Ishikawa (cell line): Measurements from ENCODE around the gene ACTRT2.

Source experiments
- CEBPB ChIP-seq: IDR thresholded peaks from 2 replicates; pipeline ENCODE4 v1.6.1; 2012
- CREB1 ChIP-seq: IDR thresholded peaks from 2 replicates; pipeline ENCODE4 v1.6.1; 2012; ENCODE audit warnings: low read depth
- EGR1 ChIP-seq: IDR thresholded peaks from 2 replicates; pipeline ENCODE4 v1.6.1; 2012
- EP300 ChIP-seq: IDR thresholded peaks from 2 replicates; pipeline ENCODE4 v1.6.1; 2012; ENCODE audit warnings: borderline replicate concordance
- FOXM1 ChIP-seq: IDR thresholded peaks from 2 replicates; pipeline ENCODE4 v1.6.1; 2012; ENCODE audit warnings: low read depth, borderline replicate concordance
- RAD21 ChIP-seq: IDR thresholded peaks from 2 replicates; pipeline ENCODE4 v1.6.1; 2012; ENCODE audit warnings: low read depth
- TAF1 ChIP-seq: IDR thresholded peaks from 2 replicates; pipeline ENCODE4 v1.6.1; 2012; ENCODE audit warnings: low read depth, mild to moderate bottlenecking
- TCF12 ChIP-seq: IDR thresholded peaks from 2 replicates; pipeline ENCODE4 v1.6.1; 2012; ENCODE audit warnings: low read depth
- TEAD4 ChIP-seq: IDR thresholded peaks from 2 replicates; pipeline ENCODE4 v1.6.1; 2012
- YY1 ChIP-seq: IDR thresholded peaks from 2 replicates; pipeline ENCODE4 v1.6.1; 2012; ENCODE audit warnings: low read depth
- ZBTB7A ChIP-seq: IDR thresholded peaks from 2 replicates; pipeline ENCODE4 v1.6.1; 2012; ENCODE audit warnings: low read depth
- TF ChIP-seq, protein P1 (sequence below): IDR thresholded peaks from 2 replicates; pipeline ENCODE4 v1.6.1; 2012
- TF ChIP-seq, protein P2 (sequence below): IDR thresholded peaks from 2 replicates; pipeline ENCODE4 v1.6.1; 2012
- TF ChIP-seq, protein P3 (sequence below): IDR thresholded peaks from 2 replicates; pipeline ENCODE4 v1.6.1; 2012; ENCODE audit warnings: low read depth, mild to moderate bottlenecking

DNA sequence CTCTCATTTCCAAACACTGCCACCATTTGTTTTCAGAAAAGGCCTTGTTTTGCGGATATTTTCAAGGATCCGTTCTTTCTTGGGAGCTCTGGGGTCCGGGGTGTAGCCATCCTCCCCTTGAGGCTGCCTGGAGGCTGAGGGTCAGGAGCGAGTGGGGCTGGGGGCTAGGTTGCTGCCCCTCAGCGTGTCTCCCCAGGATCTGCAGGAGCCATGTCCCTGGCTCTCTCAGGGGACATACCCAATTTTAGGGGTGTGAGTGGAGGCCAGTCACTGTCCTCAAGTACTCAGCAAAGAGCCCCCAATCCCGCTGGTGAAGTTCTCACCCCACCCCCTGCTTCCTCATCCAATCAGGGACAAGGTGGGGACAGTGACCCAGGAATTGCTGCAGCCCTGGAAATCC is 32.7 kb downstream of the ACTRT2 start:
- TF ChIP-seq FOXM1 = no peak
- no peak for TF ChIP-seq YY1
- no peak for TF ChIP-seq EP300
- no peak for TF ChIP-seq TEAD4
- TF ChIP-seq, protein P1, sequence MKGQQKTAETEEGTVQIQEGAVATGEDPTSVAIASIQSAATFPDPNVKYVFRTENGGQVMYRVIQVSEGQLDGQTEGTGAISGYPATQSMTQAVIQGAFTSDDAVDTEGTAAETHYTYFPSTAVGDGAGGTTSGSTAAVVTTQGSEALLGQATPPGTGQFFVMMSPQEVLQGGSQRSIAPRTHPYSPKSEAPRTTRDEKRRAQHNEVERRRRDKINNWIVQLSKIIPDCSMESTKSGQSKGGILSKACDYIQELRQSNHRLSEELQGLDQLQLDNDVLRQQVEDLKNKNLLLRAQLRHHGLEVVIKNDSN = no peak
- TF ChIP-seq, protein P2, sequence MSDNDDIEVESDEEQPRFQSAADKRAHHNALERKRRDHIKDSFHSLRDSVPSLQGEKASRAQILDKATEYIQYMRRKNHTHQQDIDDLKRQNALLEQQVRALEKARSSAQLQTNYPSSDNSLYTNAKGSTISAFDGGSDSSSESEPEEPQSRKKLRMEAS = no peak
- TF ChIP-seq RAD21 = no peak
- TF ChIP-seq CEBPB = no peak
- TF ChIP-seq ZBTB7A = no peak
- TF ChIP-seq, protein P3, sequence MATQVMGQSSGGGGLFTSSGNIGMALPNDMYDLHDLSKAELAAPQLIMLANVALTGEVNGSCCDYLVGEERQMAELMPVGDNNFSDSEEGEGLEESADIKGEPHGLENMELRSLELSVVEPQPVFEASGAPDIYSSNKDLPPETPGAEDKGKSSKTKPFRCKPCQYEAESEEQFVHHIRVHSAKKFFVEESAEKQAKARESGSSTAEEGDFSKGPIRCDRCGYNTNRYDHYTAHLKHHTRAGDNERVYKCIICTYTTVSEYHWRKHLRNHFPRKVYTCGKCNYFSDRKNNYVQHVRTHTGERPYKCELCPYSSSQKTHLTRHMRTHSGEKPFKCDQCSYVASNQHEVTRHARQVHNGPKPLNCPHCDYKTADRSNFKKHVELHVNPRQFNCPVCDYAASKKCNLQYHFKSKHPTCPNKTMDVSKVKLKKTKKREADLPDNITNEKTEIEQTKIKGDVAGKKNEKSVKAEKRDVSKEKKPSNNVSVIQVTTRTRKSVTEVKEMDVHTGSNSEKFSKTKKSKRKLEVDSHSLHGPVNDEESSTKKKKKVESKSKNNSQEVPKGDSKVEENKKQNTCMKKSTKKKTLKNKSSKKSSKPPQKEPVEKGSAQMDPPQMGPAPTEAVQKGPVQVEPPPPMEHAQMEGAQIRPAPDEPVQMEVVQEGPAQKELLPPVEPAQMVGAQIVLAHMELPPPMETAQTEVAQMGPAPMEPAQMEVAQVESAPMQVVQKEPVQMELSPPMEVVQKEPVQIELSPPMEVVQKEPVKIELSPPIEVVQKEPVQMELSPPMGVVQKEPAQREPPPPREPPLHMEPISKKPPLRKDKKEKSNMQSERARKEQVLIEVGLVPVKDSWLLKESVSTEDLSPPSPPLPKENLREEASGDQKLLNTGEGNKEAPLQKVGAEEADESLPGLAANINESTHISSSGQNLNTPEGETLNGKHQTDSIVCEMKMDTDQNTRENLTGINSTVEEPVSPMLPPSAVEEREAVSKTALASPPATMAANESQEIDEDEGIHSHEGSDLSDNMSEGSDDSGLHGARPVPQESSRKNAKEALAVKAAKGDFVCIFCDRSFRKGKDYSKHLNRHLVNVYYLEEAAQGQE = no peak
- no peak for TF ChIP-seq TAF1
- TF ChIP-seq EGR1 = no peak
- TF ChIP-seq TCF12 = no peak
- TF ChIP-seq CREB1 = no peak
